ENCODE data around the gene IPMK. TPM values are rescaled to one million over a fixed set of nuclear protein-coding genes. Genes with fewer than 3 reads are reported as not detected.

Gene IPMK
- total RNA-seq, 1 experiment from 2014 or later: 11.1 TPM

GRCh38 chr10:58264780-58265179, 2.9 kb downstream of the IPMK start:
- no peak overlapping the region for H2AFZ ChIP-seq
- H4K20me1 ChIP-seq (ENCODE audit: insufficient read depth): no peaks in the 10 kb centered on the region
- intact Hi-C loops (cut with micrococcal nuclease; ENCODE audit: unreplicated experiment): loop anchor here (2.0 kb wide), 1 partner anchor 48 kb away; no protein-coding TSS in a partner anchor
- no peaks in the 10 kb centered on the region for H3K9me2 ChIP-seq (ENCODE audit: insufficient read depth)
- BruUV-seq (replicated peaks): no TSS peak
- peaks cover 17% of the 10 kb centered on the region for H3K4me1 ChIP-seq (replicated peaks; ENCODE audit: insufficient read depth)
- H3K79me2 ChIP-seq (ENCODE audit: low read depth): peaks cover 55% of the 10 kb centered on the region
- no peak for TF ChIP-seq EZH2 (IDR thresholded peaks at IDR 0.05; ENCODE audit: low read depth)
- TF ChIP-seq, protein P1, sequence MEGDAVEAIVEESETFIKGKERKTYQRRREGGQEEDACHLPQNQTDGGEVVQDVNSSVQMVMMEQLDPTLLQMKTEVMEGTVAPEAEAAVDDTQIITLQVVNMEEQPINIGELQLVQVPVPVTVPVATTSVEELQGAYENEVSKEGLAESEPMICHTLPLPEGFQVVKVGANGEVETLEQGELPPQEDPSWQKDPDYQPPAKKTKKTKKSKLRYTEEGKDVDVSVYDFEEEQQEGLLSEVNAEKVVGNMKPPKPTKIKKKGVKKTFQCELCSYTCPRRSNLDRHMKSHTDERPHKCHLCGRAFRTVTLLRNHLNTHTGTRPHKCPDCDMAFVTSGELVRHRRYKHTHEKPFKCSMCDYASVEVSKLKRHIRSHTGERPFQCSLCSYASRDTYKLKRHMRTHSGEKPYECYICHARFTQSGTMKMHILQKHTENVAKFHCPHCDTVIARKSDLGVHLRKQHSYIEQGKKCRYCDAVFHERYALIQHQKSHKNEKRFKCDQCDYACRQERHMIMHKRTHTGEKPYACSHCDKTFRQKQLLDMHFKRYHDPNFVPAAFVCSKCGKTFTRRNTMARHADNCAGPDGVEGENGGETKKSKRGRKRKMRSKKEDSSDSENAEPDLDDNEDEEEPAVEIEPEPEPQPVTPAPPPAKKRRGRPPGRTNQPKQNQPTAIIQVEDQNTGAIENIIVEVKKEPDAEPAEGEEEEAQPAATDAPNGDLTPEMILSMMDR (conservative IDR thresholded peaks at IDR 0.05): no peak
- peaks cover 20% of the 10 kb centered on the region for H3F3A ChIP-seq (ENCODE audit: insufficient read depth, low read depth)
- no peaks in the 10 kb centered on the region for H3K27me3 ChIP-seq (ENCODE audit: insufficient read depth, low read depth)
- POLR2A ChIA-PET (ENCODE audit: unreplicated experiment): no interaction called here
- H3K4me3 ChIP-seq: peak overlapping the region; percentile 66; the same call in 1 of the 2 replicates
- CTCF ChIA-PET: no interaction called here
- no peaks in the 10 kb centered on the region for H3K36me3 ChIP-seq (ENCODE audit: low read depth)
- peak overlapping the region; percentile 96 for H3K4me2 ChIP-seq
- DNase-seq: no peak
- H3K9me3 ChIP-seq (ENCODE audit: insufficient read depth, low read depth): no peaks in the 10 kb centered on the region
- H3K27ac ChIP-seq: no peak overlapping the region

DNA sequence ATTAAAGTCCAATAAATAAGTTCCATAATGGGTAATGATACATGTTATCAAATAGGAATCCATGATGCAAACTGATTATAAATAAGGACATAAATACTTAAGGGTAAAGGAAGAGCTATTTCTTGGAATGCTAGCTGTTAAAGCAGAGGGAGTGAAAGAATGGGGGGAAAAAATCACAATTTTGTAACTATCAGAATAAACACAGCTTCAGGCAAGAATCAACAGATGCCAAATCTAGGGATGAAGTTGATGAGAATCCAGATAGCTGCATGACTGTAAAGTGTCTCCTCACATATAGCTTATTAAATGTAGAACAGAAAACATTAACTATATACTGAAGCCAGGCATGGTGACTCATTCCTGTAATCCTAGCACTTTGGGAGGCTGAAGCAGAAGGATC, 4.9 kb downstream of the IPMK start:
- Histone ChIP-seq H3K4me2 (no peak overlapping the region), H3K9me3 (ENCODE audit: insufficient read depth, low read depth) (0 out of 2 replicates have a peak, but pooled peaks cover 2% of the 10 kb centered on the region), H3K27ac (no peak overlapping the region), H3K79me2 (ENCODE audit: low read depth) (peaks cover 53% of the 10 kb centered on the region), H3K36me3 (ENCODE audit: low read depth) (no peaks in the 10 kb centered on the region), H3F3A (ENCODE audit: insufficient read depth, low read depth) (peaks cover 5% of the 10 kb centered on the region), H3K4me3 (no peak overlapping the region), H4K20me1 (ENCODE audit: insufficient read depth) (no peaks in the 10 kb centered on the region), H2AFZ (no peak overlapping the region), H3K27me3 (ENCODE audit: insufficient read depth, low read depth) (no peaks in the 10 kb centered on the region), H3K4me1 (replicated peaks; ENCODE audit: insufficient read depth) (peaks cover 17% of the 10 kb centered on the region), H3K9me2 (ENCODE audit: insufficient read depth) (no peaks in the 10 kb centered on the region)
- ChIA-PET CTCF (no interaction called here), POLR2A (ENCODE audit: unreplicated experiment) (no interaction called here)
- no peak for DNase-seq
- BruUV-seq (replicated peaks): no TSS peak
- TF ChIP-seq, protein P1 (conservative IDR thresholded peaks at IDR 0.05): no peak
- TF ChIP-seq EZH2 (IDR thresholded peaks at IDR 0.05; ENCODE audit: low read depth): no peak
- intact Hi-C loops (cut with micrococcal nuclease; ENCODE audit: unreplicated experiment): no loop called here

GRCh38 chr10:58260334-58260733, 7.4 kb downstream of the IPMK start:
- CTCF ChIA-PET: no interaction called here
- H3K9me2 ChIP-seq (ENCODE audit: insufficient read depth): no peaks in the 10 kb centered on the region

More at GRCh38 chr10:58260334-58260733, 7.4 kb downstream of the IPMK start:
- Histone ChIP-seq H3K27ac (no peak overlapping the region), H2AFZ (no peak overlapping the region), H3K4me1 (replicated peaks; ENCODE audit: insufficient read depth) (peaks cover 10% of the 10 kb centered on the region), H3F3A (ENCODE audit: insufficient read depth, low read depth) (no peaks in the 10 kb centered on the region), H3K27me3 (ENCODE audit: insufficient read depth, low read depth) (no peaks in the 10 kb centered on the region), H4K20me1 (ENCODE audit: insufficient read depth) (no peaks in the 10 kb centered on the region), H3K9me3 (ENCODE audit: insufficient read depth, low read depth) (peaks cover 12% of the 10 kb centered on the region; the same call in 1 of the 2 replicates), H3K36me3 (ENCODE audit: low read depth) (no peaks in the 10 kb centered on the region), H3K79me2 (ENCODE audit: low read depth) (peaks cover 38% of the 10 kb centered on the region), H3K4me2 (no peak overlapping the region), H3K4me3 (no peak overlapping the region)
- intact Hi-C loops (cut with micrococcal nuclease; ENCODE audit: unreplicated experiment): no loop called here
- POLR2A ChIA-PET (ENCODE audit: unreplicated experiment): no interaction called here
- DNase-seq: no peak
- TF ChIP-seq, protein P1 (conservative IDR thresholded peaks at IDR 0.05): no peak
- no peak for TF ChIP-seq EZH2 (IDR thresholded peaks at IDR 0.05; ENCODE audit: low read depth)
- no TSS peak for BruUV-seq (replicated peaks)
